ENCODE data around the gene AIG1. TPM values are rescaled to one million over a fixed set of nuclear protein-coding genes. Genes with fewer than 3 reads are reported as not detected.

AIG1 gene
- total and polyA plus RNA-seq, 2 experiments from 2014 or later: 92.8 to 102 TPM

- H2AFZ ChIP-seq: no peak overlapping the region
- no peaks in the 10 kb centered on the region for H3K27me3 ChIP-seq
- no peaks in the 10 kb centered on the region for H3K36me3 ChIP-seq (replicated peaks; ENCODE audit: insufficient read depth, low read depth)
- H3K4me2 ChIP-seq: no peak overlapping the region
- TF ChIP-seq EZH2 (IDR thresholded peaks at IDR 0.05; ENCODE audit: borderline replicate concordance): no peak
- H4K20me1 ChIP-seq (ENCODE audit: insufficient read depth, poor library complexity, severe bottlenecking): no peaks in the 10 kb centered on the region
- WGBS (ENCODE audit: low lambda C conversion rate, missing lambda C conversion rate): 96% methylated on average over 5 of the region's 5 CpGs
- H3K79me2 ChIP-seq: no peaks in the 10 kb centered on the region
- no peaks in the 10 kb centered on the region for H3K4me1 ChIP-seq (ENCODE audit: insufficient read depth)
- H3K4me3 ChIP-seq: no peak overlapping the region
- DNase-seq (ENCODE audit: low spot score): no peak
- H3K27ac ChIP-seq: no peak overlapping the region
- no peaks in the 10 kb centered on the region for H3K9me3 ChIP-seq (ENCODE audit: low read depth)
- H3K9me2 ChIP-seq (replicated peaks; ENCODE audit: insufficient read depth): no peaks in the 10 kb centered on the region
Measured at GRCh38 chr6:143321491-143322086, 260.9 kb downstream of the AIG1 start.

GRCh38 chr6:143322386-143322785 lies 261.7 kb downstream of the AIG1 start:
- Histone ChIP-seq H3K4me2 (no peak overlapping the region), H3K27me3 (no peaks in the 10 kb centered on the region), H3K27ac (no peak overlapping the region), H3K9me2 (replicated peaks; ENCODE audit: insufficient read depth) (no peaks in the 10 kb centered on the region), H4K20me1 (ENCODE audit: insufficient read depth, poor library complexity, severe bottlenecking) (no peaks in the 10 kb centered on the region), H2AFZ (no peak overlapping the region), H3K36me3 (replicated peaks; ENCODE audit: insufficient read depth, low read depth) (no peaks in the 10 kb centered on the region), H3K4me1 (ENCODE audit: insufficient read depth) (no peaks in the 10 kb centered on the region), H3K9me3 (ENCODE audit: low read depth) (no peaks in the 10 kb centered on the region), H3K4me3 (no peak overlapping the region), H3K79me2 (no peaks in the 10 kb centered on the region)
- WGBS (ENCODE audit: low lambda C conversion rate, missing lambda C conversion rate): 82% methylated on average over 4 of the region's 4 CpGs
- DNase-seq (ENCODE audit: low spot score): no peak
- TF ChIP-seq CTCF (IDR thresholded peaks at IDR 0.05; ENCODE audit: poor library complexity): no peak
- TF ChIP-seq EZH2 (IDR thresholded peaks at IDR 0.05; ENCODE audit: borderline replicate concordance): no peak
- TF ChIP-seq EZH2phosphoT487 (IDR thresholded peaks at IDR 0.05; ENCODE audit: low read depth, severe bottlenecking, unreplicated experiment): no peak

- no peaks in the 10 kb centered on the region for H3K9me2 ChIP-seq (replicated peaks; ENCODE audit: insufficient read depth)
- H3K4me3 ChIP-seq: no peak overlapping the region
- 74% methylated on average over 3 of the region's 3 CpGs for WGBS (ENCODE audit: low lambda C conversion rate, missing lambda C conversion rate)
- no peak overlapping the region for H2AFZ ChIP-seq
- no peaks in the 10 kb centered on the region for H3K27me3 ChIP-seq
- no peaks in the 10 kb centered on the region for H4K20me1 ChIP-seq (ENCODE audit: insufficient read depth, poor library complexity, severe bottlenecking)
- no peak overlapping the region for H3K4me2 ChIP-seq
- no peaks in the 10 kb centered on the region for H3K79me2 ChIP-seq
- no peaks in the 10 kb centered on the region for H3K9me3 ChIP-seq (ENCODE audit: low read depth)
- no peaks in the 10 kb centered on the region for H3K36me3 ChIP-seq (replicated peaks; ENCODE audit: insufficient read depth, low read depth)
- no peaks in the 10 kb centered on the region for H3K4me1 ChIP-seq (ENCODE audit: insufficient read depth)
- DNase-seq (ENCODE audit: low spot score): no peak
- H3K27ac ChIP-seq: no peak overlapping the region
- TF ChIP-seq CTCF (IDR thresholded peaks at IDR 0.05; ENCODE audit: poor library complexity): no peak
- TF ChIP-seq EZH2 (IDR thresholded peaks at IDR 0.05; ENCODE audit: borderline replicate concordance): no peak
- no peak for TF ChIP-seq EZH2phosphoT487 (IDR thresholded peaks at IDR 0.05; ENCODE audit: low read depth, severe bottlenecking, unreplicated experiment)
Measured at GRCh38 chr6:143323729-143324470, 263.2 kb downstream of the AIG1 start.

GRCh38 chr6:143325379-143326140 lies 264.9 kb downstream of the AIG1 start:
- DNase-seq (ENCODE audit: low spot score): no peak
- Histone ChIP-seq H3K9me3 (ENCODE audit: low read depth) (no peaks in the 10 kb centered on the region), H3K4me2 (no peak overlapping the region), H2AFZ (no peak overlapping the region), H3K9me2 (replicated peaks; ENCODE audit: insufficient read depth) (no peaks in the 10 kb centered on the region), H3K27me3 (no peaks in the 10 kb centered on the region), H4K20me1 (ENCODE audit: insufficient read depth, poor library complexity, severe bottlenecking) (no peaks in the 10 kb centered on the region), H3K27ac (no peak overlapping the region), H3K36me3 (replicated peaks; ENCODE audit: insufficient read depth, low read depth) (no peaks in the 10 kb centered on the region), H3K79me2 (no peaks in the 10 kb centered on the region), H3K4me3 (no peak overlapping the region), H3K4me1 (ENCODE audit: insufficient read depth) (no peaks in the 10 kb centered on the region)
- WGBS (ENCODE audit: low lambda C conversion rate, missing lambda C conversion rate): 97% methylated on average over 1 of the region's 1 CpG
- TF ChIP-seq CTCF (IDR thresholded peaks at IDR 0.05; ENCODE audit: poor library complexity): no peak
- no peak for TF ChIP-seq EZH2 (IDR thresholded peaks at IDR 0.05; ENCODE audit: borderline replicate concordance)
- no peak for TF ChIP-seq EZH2phosphoT487 (IDR thresholded peaks at IDR 0.05; ENCODE audit: low read depth, severe bottlenecking, unreplicated experiment)

Data from hepatocyte (in vitro differentiated cells).